ENCODE measurements around the gene SLIT1.

The SLIT1 gene

GRCh38 chr10:97138174-97138573 is 47.6 kb downstream of the SLIT1 start:
- no peak for DNase-seq

GRCh38 chr10:97136756-97137155 is 49.0 kb downstream of the SLIT1 start:
- DNase-seq = no peak

- no peak for DNase-seq
Measured at GRCh38 chr10:97135464-97135863, 50.3 kb downstream of the SLIT1 start.

- no peak for DNase-seq
Measured at GRCh38 chr10:97134983-97135382, 50.8 kb downstream of the SLIT1 start.

GRCh38 chr10:97134110-97134509 is 51.6 kb downstream of the SLIT1 start:
- DNase-seq = no peak

- no peak for DNase-seq
Measured at GRCh38 chr10:97132273-97132672, 53.5 kb downstream of the SLIT1 start.

- DNase-seq = no peak
Measured at GRCh38 chr10:97131666-97132065, 54.1 kb downstream of the SLIT1 start.

GRCh38 chr10:97131181-97131628 is 54.6 kb downstream of the SLIT1 start:
- DNase-seq = no peak

GRCh38 chr10:97129666-97130065 is 56.1 kb downstream of the SLIT1 start:
- no peak for DNase-seq

- no peak for DNase-seq
Measured at GRCh38 chr10:97128516-97129154, 57.1 kb downstream of the SLIT1 start.

GRCh38 chr10:97128039-97128492 is 57.7 kb downstream of the SLIT1 start:
- DNase-seq = no peak

GRCh38 chr10:97127509-97127908 is 58.2 kb downstream of the SLIT1 start:
- DNase-seq = no peak

GRCh38 chr10:97124211-97124610 is 61.5 kb downstream of the SLIT1 start:
- no peak for DNase-seq

- DNase-seq = no peak
Measured at GRCh38 chr10:97123765-97124164, 62.0 kb downstream of the SLIT1 start.

- DNase-seq = no peak
Measured at GRCh38 chr10:97121041-97121440, 64.7 kb downstream of the SLIT1 start.

- DNase-seq = no peak
Measured at GRCh38 chr10:97120370-97120769, 65.4 kb downstream of the SLIT1 start.

- no peak for DNase-seq
Measured at GRCh38 chr10:97119058-97119745, 66.6 kb downstream of the SLIT1 start.

- DNase-seq = no peak
Measured at GRCh38 chr10:97117372-97117771, 68.4 kb downstream of the SLIT1 start.

GRCh38 chr10:97116462-97117162 is 69.1 kb downstream of the SLIT1 start:
- DNase-seq = no peak

GRCh38 chr10:97115846-97116245 is 69.9 kb downstream of the SLIT1 start:
- no peak for DNase-seq

GRCh38 chr10:97111615-97112014 is 74.1 kb downstream of the SLIT1 start:
- no peak for DNase-seq

- no peak for DNase-seq
Measured at GRCh38 chr10:97109547-97109946, 76.2 kb downstream of the SLIT1 start.

- no peak for DNase-seq
Measured at GRCh38 chr10:97107551-97107950, 78.2 kb downstream of the SLIT1 start.

GRCh38 chr10:97106207-97106606 is 79.6 kb downstream of the SLIT1 start:
- DNase-seq = no peak
